GM12892 (cell line): Measurements from ENCODE around the gene TIMMDC1.

Source experiments
- POLR2A ChIP-seq: IDR thresholded peaks from 2 replicates; pipeline ENCODE4 v1.6.1; 2011; ENCODE audit warnings: low read depth, low read length, control low read depth
- POLR2AphosphoS5 ChIP-seq: IDR thresholded peaks from 2 replicates; pipeline ENCODE4 v1.6.1; 2011; ENCODE audit warnings: low read depth, low read length, control low read depth

DNA sequence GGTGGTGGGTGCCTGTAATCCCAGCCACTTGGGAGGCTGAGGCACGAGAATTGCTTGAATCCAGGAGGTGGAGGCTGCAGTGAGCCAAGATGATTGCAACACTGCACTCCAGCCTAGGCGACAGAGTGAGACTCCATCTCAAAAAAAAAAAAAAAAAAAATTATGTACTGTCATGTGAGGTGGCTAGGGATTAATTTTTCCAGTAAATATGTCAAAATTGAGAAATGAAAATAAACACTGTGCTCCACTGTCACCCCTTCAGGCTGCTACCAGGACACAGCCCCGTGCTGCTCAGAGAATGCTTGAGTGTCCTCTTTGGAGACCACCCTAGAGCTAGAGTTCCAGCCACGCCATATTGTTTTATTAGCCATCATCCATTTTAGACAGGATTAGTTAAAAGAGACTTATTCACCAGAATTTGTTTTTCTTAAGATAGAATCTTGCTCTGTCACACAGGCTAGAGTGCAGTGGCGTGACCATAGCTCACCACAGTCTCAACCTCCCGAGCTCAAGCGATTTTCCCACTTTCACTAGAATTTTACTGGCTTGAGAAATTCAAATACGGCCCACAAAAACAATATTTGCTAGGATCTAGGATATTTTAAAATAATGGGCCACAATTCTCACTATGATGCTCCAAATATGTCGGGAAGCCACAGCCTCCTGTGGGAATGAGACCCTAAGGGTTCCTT lies 60.4 kb downstream of the TIMMDC1 start:
- TF ChIP-seq POLR2AphosphoS5 (no peak), POLR2A (no peak)
